ENCODE measurements around the gene KSR2.

DNA sequence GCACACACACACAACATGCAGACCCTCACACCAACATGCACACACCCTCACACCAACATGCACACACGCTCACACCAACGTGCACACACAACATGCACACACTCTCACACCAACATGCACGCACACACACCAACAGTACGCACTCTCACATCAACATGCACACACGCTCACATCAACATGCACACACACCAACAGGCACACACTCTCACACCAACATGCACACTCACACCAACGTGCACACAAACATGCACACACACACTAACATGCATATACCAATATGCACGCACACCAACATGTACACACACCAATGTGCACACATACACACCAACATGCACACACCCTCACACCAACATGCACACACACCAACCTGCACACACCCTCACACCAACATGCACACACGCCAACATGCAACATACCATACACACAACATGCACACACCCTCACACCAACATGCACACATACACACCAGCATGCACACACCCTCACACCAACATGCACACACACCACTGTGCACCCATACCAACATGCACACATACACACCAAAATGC lies 175.8 kb downstream of the KSR2 start:
- TF ChIP-seq POLR2AphosphoS5 (IDR thresholded peaks at IDR 0.05; ENCODE audit: insufficient read depth in 1 of 2, low read depth in 1 of 2): no peak
- TF ChIP-seq POLR2A (IDR thresholded peaks at IDR 0.05): no peak
